B cell (primary cell): ENCODE measurements around the gene TNFAIP8L1.

Source experiments
- CTCF ChIP-seq: fragments of 200-600 bp; IDR thresholded peaks from one replicate; pipeline ENCODE4 v1.8.0; 2022; ENCODE audit warnings: antibody characterized with exemption, mild to moderate bottlenecking
- EZH2 ChIP-seq: IDR thresholded peaks from 2 replicates; pipeline ENCODE4 v1.6.1; 2012; ENCODE audit warnings: borderline replicate concordance, low read depth, mild to moderate bottlenecking, moderate library complexity, low read length; ENCODE audit not compliant: insufficient read depth, poor library complexity, severe bottlenecking

GRCh38 chr19:4638828-4639530 is at the start of gene TNFAIP8L1:
- no peak for TF ChIP-seq EZH2
- no peak for TF ChIP-seq CTCF
